Measurements from ENCODE around the gene ICE2.
"Not testable (repeated sequence)": the region's sequence is repeated elsewhere in the genome, so short reads cannot be mapped to it uniquely, and the experiment has no call there.

ICE2 gene

DNA sequence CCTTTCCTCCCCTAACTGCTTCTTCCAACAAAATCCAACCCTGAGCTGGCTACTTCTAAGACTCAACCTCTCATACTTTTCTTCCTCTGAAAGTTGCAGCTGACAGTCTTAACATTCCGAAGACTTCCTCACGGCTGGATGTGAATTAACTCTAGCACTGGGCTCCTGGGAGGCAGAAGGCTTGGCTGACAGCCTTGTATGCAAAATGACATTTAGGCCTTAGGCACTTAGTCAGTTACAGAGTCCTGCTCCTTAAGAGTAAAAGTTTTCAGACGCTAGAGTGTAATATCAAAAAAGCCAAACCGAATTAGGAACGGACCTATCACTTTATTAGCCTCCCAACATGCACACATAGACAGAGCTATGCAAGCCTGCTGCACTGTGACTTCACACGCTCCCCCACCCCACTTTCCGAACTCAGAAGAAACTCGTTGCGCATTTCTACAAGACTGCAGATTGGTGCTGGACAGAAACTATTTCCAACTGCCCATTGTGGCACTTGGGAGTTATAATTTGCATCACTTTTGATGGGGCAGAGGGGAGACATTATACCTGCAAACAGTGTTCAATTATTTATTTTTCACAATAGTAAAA is 65.6 kb downstream of the ICE2 start:
- no peak for DNase-seq
- no peaks in the 10 kb centered on the region for H3K79me2 ChIP-seq (ENCODE audit: low read length)
- H3K27me3 ChIP-seq (replicated peaks; ENCODE audit: insufficient read depth, low read length): no peaks in the 10 kb centered on the region
- H3K4me1 ChIP-seq (ENCODE audit: low read length): peaks cover 9% of the 10 kb centered on the region
- 0 out of 2 replicates have a peak, but pooled peaks cover 5% of the 10 kb centered on the region for H3F3A ChIP-seq (ENCODE audit: insufficient read depth, low read length)
- H3K9ac ChIP-seq (ENCODE audit: low read length): no peak overlapping the region
- H3K27ac ChIP-seq (ENCODE audit: low read length): no peak overlapping the region
- H3K9me3 ChIP-seq (replicated peaks; ENCODE audit: insufficient read depth, low read length): no peaks in the 10 kb centered on the region
- H3K4me3 ChIP-seq (ENCODE audit: low read length): no peak overlapping the region
- no peaks in the 10 kb centered on the region for H3K9me2 ChIP-seq (replicated peaks; ENCODE audit: insufficient read depth, low read length)
- no peak overlapping the region for H3K4me2 ChIP-seq (ENCODE audit: low read depth, low read length)
- no peaks in the 10 kb centered on the region for H3K36me3 ChIP-seq (replicated peaks; ENCODE audit: insufficient read depth, low read length)
- H4K20me1 ChIP-seq (ENCODE audit: insufficient read depth, low read length): no peaks in the 10 kb centered on the region
- H2AFZ ChIP-seq (ENCODE audit: low read length): no peak overlapping the region
- TF ChIP-seq, protein P1, sequence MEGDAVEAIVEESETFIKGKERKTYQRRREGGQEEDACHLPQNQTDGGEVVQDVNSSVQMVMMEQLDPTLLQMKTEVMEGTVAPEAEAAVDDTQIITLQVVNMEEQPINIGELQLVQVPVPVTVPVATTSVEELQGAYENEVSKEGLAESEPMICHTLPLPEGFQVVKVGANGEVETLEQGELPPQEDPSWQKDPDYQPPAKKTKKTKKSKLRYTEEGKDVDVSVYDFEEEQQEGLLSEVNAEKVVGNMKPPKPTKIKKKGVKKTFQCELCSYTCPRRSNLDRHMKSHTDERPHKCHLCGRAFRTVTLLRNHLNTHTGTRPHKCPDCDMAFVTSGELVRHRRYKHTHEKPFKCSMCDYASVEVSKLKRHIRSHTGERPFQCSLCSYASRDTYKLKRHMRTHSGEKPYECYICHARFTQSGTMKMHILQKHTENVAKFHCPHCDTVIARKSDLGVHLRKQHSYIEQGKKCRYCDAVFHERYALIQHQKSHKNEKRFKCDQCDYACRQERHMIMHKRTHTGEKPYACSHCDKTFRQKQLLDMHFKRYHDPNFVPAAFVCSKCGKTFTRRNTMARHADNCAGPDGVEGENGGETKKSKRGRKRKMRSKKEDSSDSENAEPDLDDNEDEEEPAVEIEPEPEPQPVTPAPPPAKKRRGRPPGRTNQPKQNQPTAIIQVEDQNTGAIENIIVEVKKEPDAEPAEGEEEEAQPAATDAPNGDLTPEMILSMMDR (IDR thresholded peaks at IDR 0.05; ENCODE audit: low read length): no peak
- TF ChIP-seq EZH2phosphoT487 (IDR thresholded peaks at IDR 0.05; ENCODE audit: low read length) (no peak), EZH2 (optimal IDR thresholded peaks at IDR 0.05; ENCODE audit: low read depth, low read length) (no peak)

DNA sequence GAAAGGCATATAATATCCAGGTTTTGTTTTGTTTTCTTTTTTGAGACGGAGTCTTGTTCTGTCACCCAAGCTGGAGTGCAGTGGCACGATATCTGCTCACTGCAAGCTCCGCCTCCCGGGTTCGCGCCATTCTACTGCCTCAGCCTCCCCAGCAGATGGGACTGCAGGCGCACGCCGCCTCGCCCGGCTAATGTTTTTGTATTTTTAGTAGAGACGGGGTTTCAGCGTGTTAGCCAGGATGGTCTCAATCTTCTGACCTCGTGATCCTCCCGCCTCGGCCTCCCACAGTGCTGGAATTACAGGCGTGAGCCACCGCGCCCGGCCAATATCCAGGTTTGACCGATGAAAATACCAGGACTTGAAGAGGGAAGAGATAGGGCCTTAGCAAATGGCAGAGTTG is 66.1 kb downstream of the ICE2 start:
- not testable (repeated sequence) for H3K9me3 ChIP-seq (replicated peaks; ENCODE audit: insufficient read depth, low read length); DNase-seq; H3K4me3 ChIP-seq (ENCODE audit: low read length); H3K27me3 ChIP-seq (replicated peaks; ENCODE audit: insufficient read depth, low read length); H3F3A ChIP-seq (ENCODE audit: insufficient read depth, low read length); H4K20me1 ChIP-seq (ENCODE audit: insufficient read depth, low read length); H3K79me2 ChIP-seq (ENCODE audit: low read length); H3K9me2 ChIP-seq (replicated peaks; ENCODE audit: insufficient read depth, low read length); H3K36me3 ChIP-seq (replicated peaks; ENCODE audit: insufficient read depth, low read length); H3K4me2 ChIP-seq (ENCODE audit: low read depth, low read length); H3K9ac ChIP-seq (ENCODE audit: low read length); H2AFZ ChIP-seq (ENCODE audit: low read length); H3K27ac ChIP-seq (ENCODE audit: low read length)
- H3K4me1 ChIP-seq (ENCODE audit: low read length): peaks cover 13% of the 10 kb centered on the region

DNA sequence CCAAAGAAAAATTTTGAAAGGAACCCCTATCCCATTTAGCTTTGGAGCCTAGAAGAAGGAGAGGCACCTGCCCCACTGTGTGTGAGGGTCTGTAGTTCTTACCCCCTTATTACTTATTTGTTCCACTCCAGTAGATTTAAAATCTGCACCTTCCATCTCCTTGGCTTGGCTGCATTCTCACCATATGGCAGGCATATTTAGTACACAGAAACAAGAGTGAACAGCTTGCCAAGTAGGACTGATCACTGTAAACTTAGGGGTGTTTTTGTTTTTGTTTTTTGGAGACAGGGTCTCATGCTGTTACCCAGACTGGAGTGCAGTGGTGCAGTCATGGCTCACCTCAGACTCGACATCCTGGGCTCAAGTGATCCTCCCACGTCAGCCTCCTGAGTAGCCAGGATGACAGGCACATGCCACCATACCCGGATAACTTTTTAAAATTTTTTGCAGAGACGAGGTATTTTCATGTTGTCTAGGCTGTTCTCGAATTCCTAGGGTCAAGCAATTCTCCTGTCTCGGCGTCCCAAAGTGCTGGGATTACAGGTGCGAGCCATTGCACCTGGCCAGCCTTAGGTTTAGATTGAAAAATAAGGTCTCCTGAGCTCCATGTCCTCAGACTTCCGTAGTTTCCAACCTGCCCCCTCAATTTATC is 67.0 kb downstream of the ICE2 start:
- Histone ChIP-seq H2AFZ (ENCODE audit: low read length) (no peak overlapping the region), H3K4me3 (ENCODE audit: low read length) (no peak overlapping the region), H3K4me2 (ENCODE audit: low read depth, low read length) (no peak overlapping the region), H3K4me1 (ENCODE audit: low read length) (peaks cover 13% of the 10 kb centered on the region), H4K20me1 (ENCODE audit: insufficient read depth, low read length) (no peaks in the 10 kb centered on the region), H3F3A (ENCODE audit: insufficient read depth, low read length) (0 out of 2 replicates have a peak, but pooled peaks cover 9% of the 10 kb centered on the region), H3K36me3 (replicated peaks; ENCODE audit: insufficient read depth, low read length) (no peaks in the 10 kb centered on the region), H3K9ac (ENCODE audit: low read length) (no peak overlapping the region), H3K79me2 (ENCODE audit: low read length) (no peaks in the 10 kb centered on the region), H3K27ac (ENCODE audit: low read length) (no peak overlapping the region), H3K9me2 (replicated peaks; ENCODE audit: insufficient read depth, low read length) (no peaks in the 10 kb centered on the region), H3K9me3 (replicated peaks; ENCODE audit: insufficient read depth, low read length) (no peaks in the 10 kb centered on the region), H3K27me3 (replicated peaks; ENCODE audit: insufficient read depth, low read length) (no peaks in the 10 kb centered on the region)
- DNase-seq: no peak
- TF ChIP-seq, protein P1 (IDR thresholded peaks at IDR 0.05; ENCODE audit: low read length): no peak
- TF ChIP-seq EZH2phosphoT487 (IDR thresholded peaks at IDR 0.05; ENCODE audit: low read length) (no peak), EZH2 (optimal IDR thresholded peaks at IDR 0.05; ENCODE audit: low read depth, low read length) (no peak)

DNA sequence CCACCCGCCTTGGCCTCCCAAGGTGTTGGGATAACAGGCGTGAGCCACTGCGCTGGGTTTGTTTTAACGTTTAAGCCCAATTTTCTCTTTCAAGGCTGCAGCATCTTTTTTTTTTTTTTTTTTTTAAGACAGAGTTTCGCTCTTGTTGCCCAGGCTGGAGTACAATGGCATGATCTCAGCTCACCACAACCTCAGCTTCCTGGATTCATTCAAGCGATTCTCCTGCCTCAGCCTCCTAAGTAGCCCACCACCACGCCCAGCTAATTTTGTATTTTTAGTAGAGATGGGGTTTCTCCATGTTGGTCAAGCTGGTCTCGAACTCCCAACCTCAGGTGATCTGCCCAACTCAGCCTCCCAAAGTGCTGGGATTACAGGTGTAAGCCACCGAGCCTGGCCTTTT is 68.6 kb downstream of the ICE2 start:
- H2AFZ ChIP-seq (ENCODE audit: low read length); H4K20me1 ChIP-seq (ENCODE audit: insufficient read depth, low read length); H3K27me3 ChIP-seq (replicated peaks; ENCODE audit: insufficient read depth, low read length); H3K9ac ChIP-seq (ENCODE audit: low read length); H3F3A ChIP-seq (ENCODE audit: insufficient read depth, low read length); H3K9me3 ChIP-seq (replicated peaks; ENCODE audit: insufficient read depth, low read length); DNase-seq; H3K4me3 ChIP-seq (ENCODE audit: low read length); H3K27ac ChIP-seq (ENCODE audit: low read length); H3K36me3 ChIP-seq (replicated peaks; ENCODE audit: insufficient read depth, low read length); H3K4me2 ChIP-seq (ENCODE audit: low read depth, low read length); H3K9me2 ChIP-seq (replicated peaks; ENCODE audit: insufficient read depth, low read length); H3K79me2 ChIP-seq (ENCODE audit: low read length): not testable (repeated sequence)
- peaks cover 13% of the 10 kb centered on the region for H3K4me1 ChIP-seq (ENCODE audit: low read length)
